Stimulated activated naive CD8-positive, alpha-beta T cell treated with anti-CD3 and anti-CD28 coated beads, Interleukin-15, amount 100 ng/mL, for 72 hours (primary cell): ENCODE data around the gene TMCO2.
"Not testable (repeated sequence)": the region's sequence is repeated elsewhere in the genome, so short reads cannot be mapped to it uniquely, and the experiment has no call there.

Experiments used
- ATAC-seq: fragments of 150-1000 bp; cut with Tn5 transposase; 2 replicates; pipeline ENCODE4 v1.10.0; 2021; ENCODE audit warnings: mild to moderate bottlenecking, moderate library complexity
- DNase-seq, 2 donors: peaks; one replicate each; pipeline ENCODE4 v3.0.0; 2021 to 2022
- H3K27ac Mint-ChIP-seq, 2 donors: one replicate each; pipeline ENCODE4 v1.8.0; 2022; ENCODE audit warnings: mild to moderate bottlenecking in 2 of 2, mixed read lengths in 2 of 2, moderate library complexity in 2 of 2
- H3K27me3 Mint-ChIP-seq: one replicate; pipeline ENCODE4 v1.8.0; 2022; ENCODE audit warnings: mixed read lengths
- H3K4me1 Mint-ChIP-seq: one replicate; pipeline ENCODE4 v1.8.0; 2022; ENCODE audit warnings: mild to moderate bottlenecking, mixed read lengths
- H3K4me3 Mint-ChIP-seq, 2 donors: one replicate each; pipeline ENCODE4 v1.8.0; 2022; ENCODE audit warnings: mild to moderate bottlenecking in 2 of 2, mixed read lengths in 2 of 2, moderate library complexity in 1 of 2
- H3K9me3 Mint-ChIP-seq, 2 donors: one replicate each; pipeline ENCODE4 v1.8.0; 2022; ENCODE audit warnings: mixed read lengths in 2 of 2

TMCO2 gene

DNA sequence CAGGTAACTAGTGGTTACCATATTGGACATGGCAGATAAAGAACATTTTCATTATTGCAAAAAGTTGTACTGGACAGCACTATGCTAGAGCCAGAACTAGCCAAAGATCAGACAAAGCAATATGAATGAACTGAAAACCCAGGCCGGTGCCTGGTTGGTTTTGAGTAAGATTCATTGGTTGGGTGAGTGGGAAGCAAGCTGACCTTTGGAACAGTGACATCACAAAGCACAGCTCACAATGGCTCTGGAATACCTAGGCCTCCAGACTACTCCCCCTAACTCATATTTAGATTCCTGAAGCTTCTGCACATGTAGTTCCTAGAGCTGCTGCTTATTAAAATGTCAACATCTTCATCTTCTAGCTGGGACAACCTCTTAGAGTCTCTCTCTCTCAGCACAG is at the start of gene TMCO2:
TSS of gene TMCO2 (plus strand) at position 283 of the 400 bp plus-strand sequence. CDS start at position 340, 57 bp downstream.
- DNase-seq (no peak), ATAC-seq (no peak)
- H3K27me3 Mint-ChIP-seq = peaks cover 13% of the 10 kb centered on the region
- H3K4me1 Mint-ChIP-seq = peaks cover 21% of the 10 kb centered on the region
- H3K4me3 Mint-ChIP-seq = no peak within 1 kb of the TSS
- no peaks in the 10 kb centered on the region for H3K9me3 Mint-ChIP-seq
- no peak within 1 kb of the TSS for H3K27ac Mint-ChIP-seq

DNA sequence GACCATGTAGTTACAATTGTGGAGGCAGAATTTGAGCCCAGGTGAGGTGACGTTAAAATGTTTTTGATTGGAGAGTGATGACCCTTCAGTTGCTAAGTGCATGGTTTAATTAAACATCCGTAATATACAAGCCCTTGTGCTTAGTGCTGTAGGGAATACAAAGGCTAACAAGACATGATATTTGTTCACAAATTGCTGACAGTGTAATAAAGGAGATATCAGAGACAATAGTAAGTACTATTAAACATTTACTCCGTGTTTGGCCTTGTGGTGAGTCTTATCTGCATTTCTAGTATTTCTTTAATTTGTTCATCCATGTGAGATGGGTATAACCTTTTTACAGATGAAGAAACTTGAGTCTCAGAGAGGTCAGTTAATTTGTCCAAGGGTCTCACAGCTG is 48.6 kb upstream of the TMCO2 start:
- DNase-seq (no peak), ATAC-seq (no peak)
- H3K9me3 Mint-ChIP-seq = no peaks in the 10 kb centered on the region
- no peaks in the 10 kb centered on the region for H3K27me3 Mint-ChIP-seq
- H3K4me3 Mint-ChIP-seq = no peak overlapping the region
- no peaks in the 10 kb centered on the region for H3K4me1 Mint-ChIP-seq
- no peak overlapping the region for H3K27ac Mint-ChIP-seq

DNA sequence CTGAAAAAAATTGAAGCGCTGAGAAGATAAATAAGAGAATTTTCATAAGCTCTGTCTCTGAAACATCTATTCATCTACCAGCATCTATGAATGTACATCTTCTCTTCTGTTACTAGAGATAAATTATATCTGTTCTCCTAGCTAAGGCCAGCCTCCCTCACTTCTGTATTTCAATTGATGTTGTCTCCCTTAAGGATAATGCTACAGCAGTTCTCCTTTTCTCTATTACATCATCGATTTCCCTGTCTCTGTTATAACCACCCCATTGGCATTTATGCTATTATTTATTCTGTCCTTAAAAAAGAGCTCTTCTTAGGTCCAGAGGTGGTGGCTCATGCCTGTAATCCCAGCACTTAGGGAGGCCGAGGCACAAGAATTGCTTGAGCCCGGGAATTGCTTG is 42.9 kb upstream of the TMCO2 start:
- ATAC-seq = no peak
- no peak for DNase-seq
- Mint-ChIP-seq H3K27ac (no peak overlapping the region), H3K9me3 (no peaks in the 10 kb centered on the region), H3K4me3 (no peak overlapping the region), H3K4me1 (no peaks in the 10 kb centered on the region), H3K27me3 (no peaks in the 10 kb centered on the region)

DNA sequence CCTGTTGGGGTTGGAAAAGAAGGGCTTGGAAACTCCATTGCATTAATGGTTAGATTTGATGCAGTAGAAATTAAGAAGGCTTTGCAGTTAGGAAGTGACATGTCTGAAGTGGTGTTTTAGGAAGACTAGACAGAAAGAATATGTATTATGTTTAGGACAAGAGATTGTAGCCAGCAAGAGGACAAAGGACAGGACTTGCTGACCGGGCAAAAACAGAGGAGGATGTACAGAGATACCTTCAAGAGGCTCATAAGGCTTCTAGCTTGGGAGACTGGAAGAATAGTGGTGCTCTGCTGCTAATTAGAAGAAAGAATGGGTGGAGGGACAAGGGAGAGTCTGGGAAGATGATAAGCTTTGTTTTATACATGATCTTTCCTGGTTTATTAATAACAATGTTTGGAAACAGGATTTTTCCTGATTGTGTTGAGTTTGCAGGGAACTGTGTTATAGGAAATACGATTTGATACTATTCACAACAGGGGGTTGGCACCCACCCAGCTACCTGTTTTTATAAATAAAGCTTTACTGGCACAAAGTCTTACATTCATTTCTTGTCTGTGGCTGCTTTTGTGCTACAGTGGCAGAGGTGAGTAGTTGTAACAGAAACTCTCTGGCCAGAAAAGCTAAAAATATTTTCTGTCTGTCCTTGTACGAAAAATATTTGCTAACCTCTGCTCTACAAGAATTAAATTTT is 37.1 kb upstream of the TMCO2 start:
- H3K27me3 Mint-ChIP-seq = no peaks in the 10 kb centered on the region
- H3K27ac Mint-ChIP-seq = peak overlapping the region in 1 of 2 donors; percentile 1
- H3K9me3 Mint-ChIP-seq = no peaks in the 10 kb centered on the region
- no peak for ATAC-seq
- H3K4me3 Mint-ChIP-seq = no peak overlapping the region
- H3K4me1 Mint-ChIP-seq = peaks cover 4% of the 10 kb centered on the region
- no peak for DNase-seq

GRCh38 chr1:40218333-40218732 is 29.4 kb upstream of the TMCO2 start:
- DNase-seq (no peak), ATAC-seq (no peak)
- H3K27ac Mint-ChIP-seq = peak overlapping the region; percentile 42 to 66
- no peak overlapping the region for H3K4me3 Mint-ChIP-seq
- H3K27me3 Mint-ChIP-seq = no peaks in the 10 kb centered on the region
- no peaks in the 10 kb centered on the region for H3K9me3 Mint-ChIP-seq
- H3K4me1 Mint-ChIP-seq = peaks cover 42% of the 10 kb centered on the region

GRCh38 chr1:40221471-40221905 is 26.2 kb upstream of the TMCO2 start:
- not testable (repeated sequence) for H3K27ac Mint-ChIP-seq, H3K27me3 Mint-ChIP-seq, ATAC-seq, H3K9me3 Mint-ChIP-seq, H3K4me3 Mint-ChIP-seq, DNase-seq
- peaks cover 41% of the 10 kb centered on the region for H3K4me1 Mint-ChIP-seq

- no peak overlapping the region for H3K4me3 Mint-ChIP-seq
- DNase-seq (no peak), ATAC-seq (no peak)
- H3K27me3 Mint-ChIP-seq = no peaks in the 10 kb centered on the region
- H3K9me3 Mint-ChIP-seq = no peaks in the 10 kb centered on the region
- peaks cover 35% of the 10 kb centered on the region for H3K4me1 Mint-ChIP-seq
- no peak overlapping the region for H3K27ac Mint-ChIP-seq
These were observed 25.6 kb upstream of the TMCO2 start for GRCh38 chr1:40221977-40222772.

DNA sequence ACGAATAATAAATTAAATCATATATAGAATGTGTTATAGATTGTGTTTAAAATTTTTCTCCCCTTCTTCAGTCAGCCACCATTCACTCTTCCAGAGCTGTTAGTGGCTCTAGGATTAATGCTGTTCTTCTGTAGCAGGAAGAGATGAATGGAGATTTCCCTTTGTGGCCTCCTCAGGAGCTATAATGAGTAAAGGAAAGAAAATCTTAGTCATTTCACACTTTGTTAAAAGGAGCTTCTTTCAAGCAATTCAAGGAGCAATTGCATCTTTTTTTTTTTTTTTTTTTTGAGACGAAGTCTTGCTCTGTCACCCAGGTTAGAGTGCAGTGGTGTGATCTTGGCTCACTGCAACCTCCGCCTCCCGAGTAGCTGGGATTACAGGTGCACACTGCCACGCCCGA is 23.7 kb upstream of the TMCO2 start:
- H3K27me3 Mint-ChIP-seq = no peaks in the 10 kb centered on the region
- no peak overlapping the region for H3K4me3 Mint-ChIP-seq
- ATAC-seq (peak; percentile 78), DNase-seq (no peak)
- H3K27ac Mint-ChIP-seq = no peak overlapping the region
- peaks cover 22% of the 10 kb centered on the region for H3K4me1 Mint-ChIP-seq
- H3K9me3 Mint-ChIP-seq = no peaks in the 10 kb centered on the region

DNA sequence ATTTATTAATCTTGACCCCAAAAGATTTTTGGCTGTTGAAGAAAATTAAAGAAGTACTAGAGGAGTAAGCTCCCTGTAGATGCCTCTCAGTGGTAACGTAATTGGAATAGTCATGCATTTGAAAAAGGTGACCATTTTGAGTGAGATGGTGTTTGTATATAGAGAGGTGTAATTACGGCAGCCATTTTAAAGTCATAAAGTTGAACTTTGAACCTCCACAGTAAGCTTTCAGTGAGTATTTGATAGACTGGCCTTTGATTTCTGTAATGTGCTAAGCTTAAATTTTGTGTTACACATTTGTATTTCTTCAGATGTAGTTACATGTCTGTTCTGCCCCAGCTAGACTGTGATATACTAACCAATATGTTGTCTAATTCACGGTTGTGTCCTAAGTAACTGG is 21.5 kb upstream of the TMCO2 start:
- Mint-ChIP-seq H3K27me3 (no peaks in the 10 kb centered on the region), H3K4me1 (peaks cover 24% of the 10 kb centered on the region), H3K27ac (no peak overlapping the region), H3K4me3 (no peak overlapping the region), H3K9me3 (no peaks in the 10 kb centered on the region)
- ATAC-seq = no peak
- no peak for DNase-seq

- H3K4me1 Mint-ChIP-seq = peaks cover 28% of the 10 kb centered on the region
- ATAC-seq (peak; percentile 99), DNase-seq (peak; percentile 63 to 74)
- no peak overlapping the region for H3K4me3 Mint-ChIP-seq
- no peak overlapping the region for H3K27ac Mint-ChIP-seq
- H3K9me3 Mint-ChIP-seq = no peaks in the 10 kb centered on the region
- no peaks in the 10 kb centered on the region for H3K27me3 Mint-ChIP-seq
These were observed 15.3 kb upstream of the TMCO2 start for GRCh38 chr1:40232444-40232843.

DNA sequence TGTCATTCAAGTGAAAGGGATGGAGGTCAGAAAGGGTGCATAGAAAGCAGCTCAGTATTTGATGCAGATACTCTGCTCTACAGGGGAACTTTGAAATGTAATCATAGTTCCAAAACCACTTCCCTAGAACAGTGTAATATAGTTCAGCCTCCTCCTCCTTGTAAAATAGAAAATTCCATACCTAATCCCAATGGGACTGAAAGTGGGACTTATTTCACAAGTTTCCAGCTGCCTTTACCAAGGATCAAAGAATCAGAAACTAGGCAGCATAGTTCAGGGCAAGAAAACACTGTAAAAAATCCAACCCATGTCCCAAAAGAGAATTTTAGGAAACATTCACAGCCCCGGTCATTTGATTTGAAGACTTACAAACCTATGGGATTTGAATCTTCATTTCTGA is 8.1 kb upstream of the TMCO2 start:
- Mint-ChIP-seq H3K27me3 (no peaks in the 10 kb centered on the region), H3K9me3 (no peaks in the 10 kb centered on the region), H3K4me3 (no peak overlapping the region), H3K27ac (no peak overlapping the region), H3K4me1 (peaks cover 35% of the 10 kb centered on the region)
- DNase-seq (no peak), ATAC-seq (no peak)

GRCh38 chr1:40240390-40240789 is 7.3 kb upstream of the TMCO2 start:
- peaks cover 43% of the 10 kb centered on the region for H3K4me1 Mint-ChIP-seq
- DNase-seq (no peak), ATAC-seq (no peak)
- no peaks in the 10 kb centered on the region for H3K9me3 Mint-ChIP-seq
- H3K27ac Mint-ChIP-seq = no peak overlapping the region
- H3K4me3 Mint-ChIP-seq = no peak overlapping the region
- peaks cover 5% of the 10 kb centered on the region for H3K27me3 Mint-ChIP-seq

GRCh38 chr1:40241362-40241761 is 6.4 kb upstream of the TMCO2 start:
- no peaks in the 10 kb centered on the region for H3K9me3 Mint-ChIP-seq
- peaks cover 13% of the 10 kb centered on the region for H3K27me3 Mint-ChIP-seq
- H3K4me3 Mint-ChIP-seq = peak overlapping the region; percentile 27 to 40
- ATAC-seq (peak; percentile 53), DNase-seq (no peak)
- peaks cover 48% of the 10 kb centered on the region for H3K4me1 Mint-ChIP-seq
- H3K27ac Mint-ChIP-seq = peak overlapping the region; percentile 76 to 87

DNA sequence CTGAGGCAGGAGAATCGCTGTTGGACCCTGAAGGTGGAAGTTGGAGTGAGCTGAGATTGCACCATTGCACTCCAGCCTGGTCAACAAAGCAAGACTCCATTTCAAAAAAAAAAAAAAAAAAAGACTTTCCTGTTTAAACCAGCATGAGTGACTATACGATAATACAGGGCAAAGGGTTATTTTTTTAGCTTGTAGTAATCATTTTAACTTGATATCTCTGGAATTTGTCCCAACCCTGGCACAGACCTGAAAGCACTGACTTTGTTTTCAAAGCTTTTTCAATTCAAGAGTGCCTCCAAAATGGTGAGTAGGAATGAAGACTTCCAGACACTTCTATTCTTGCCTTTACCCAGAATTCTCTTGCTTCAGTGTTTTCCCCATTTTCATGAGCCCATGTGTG is 4.4 kb upstream of the TMCO2 start:
- DNase-seq = no peak
- H3K27ac Mint-ChIP-seq = peak overlapping the region; percentile 34 to 65
- peaks cover 43% of the 10 kb centered on the region for H3K4me1 Mint-ChIP-seq
- H3K9me3 Mint-ChIP-seq = no peaks in the 10 kb centered on the region
- H3K4me3 Mint-ChIP-seq = no peak overlapping the region
- peaks cover 13% of the 10 kb centered on the region for H3K27me3 Mint-ChIP-seq
- ATAC-seq = no peak

DNA sequence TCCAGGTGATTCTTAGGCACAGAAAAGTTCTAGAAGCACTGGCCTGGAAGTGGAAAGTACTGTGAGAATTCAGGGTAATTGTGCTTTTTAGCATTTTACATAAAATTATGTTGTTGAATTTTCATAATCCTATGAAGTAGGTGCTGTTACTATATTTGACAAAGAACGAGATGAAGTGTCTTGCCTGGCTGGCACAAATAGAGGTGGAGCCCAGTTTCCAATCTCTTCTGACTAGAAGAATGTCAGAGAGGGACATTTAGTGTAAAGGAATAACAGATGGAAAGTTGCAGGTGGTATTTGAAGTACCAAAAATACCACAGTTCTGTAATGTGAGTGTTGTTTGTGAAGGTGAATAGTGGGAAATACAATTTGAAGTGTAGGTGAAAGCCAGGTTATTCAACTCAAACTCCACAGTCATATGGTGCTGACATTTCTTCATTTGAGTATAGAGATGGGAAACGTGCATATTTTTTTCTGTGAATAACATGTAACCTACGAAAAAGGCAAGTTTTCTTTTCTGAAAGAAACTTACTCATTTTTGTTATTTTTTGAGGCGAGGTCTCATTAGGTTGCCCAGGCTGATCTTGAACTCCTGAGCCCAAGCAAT is 3.5 kb upstream of the TMCO2 start:
- DNase-seq (no peak), ATAC-seq (no peak)
- Mint-ChIP-seq H3K4me1 (peaks cover 40% of the 10 kb centered on the region), H3K9me3 (no peaks in the 10 kb centered on the region), H3K27me3 (peaks cover 13% of the 10 kb centered on the region), H3K27ac (peak overlapping the region in 1 of 2 donors; percentile 55), H3K4me3 (no peak overlapping the region)

- Mint-ChIP-seq H3K27ac (no peak overlapping the region), H3K4me3 (no peak overlapping the region), H3K27me3 (peaks cover 13% of the 10 kb centered on the region), H3K9me3 (no peaks in the 10 kb centered on the region), H3K4me1 (peaks cover 40% of the 10 kb centered on the region)
- ATAC-seq (no peak), DNase-seq (no peak)
These were observed 2.1 kb upstream of the TMCO2 start for GRCh38 chr1:40245686-40246085.
